Keratinocyte (primary cell): Measurements from ENCODE around the gene VTI1A.

ENCODE experiments used
- CTCF ChIP-seq, 3 experiments: IDR thresholded peaks in 1 of 3; conservative IDR thresholded peaks in 1 of 3; optimal IDR thresholded peaks in 1 of 3; 2 replicates in 2 of 3; 3 replicates in 1 of 3; pipeline versions ENCODE3 to v1.5.1; 2011; ENCODE audit warnings: low read length in 3 of 3, mild to moderate bottlenecking in 3 of 3, moderate library complexity in 2 of 3, control low read depth in 1 of 3, inconsistent platforms in 1 of 3; ENCODE audit not compliant: insufficient read depth in 2 of 3; ENCODE audit errors: extremely low read depth in 1 of 3
- EZH2 ChIP-seq: IDR thresholded peaks from one replicate; pipeline ENCODE4 v1.6.1; 2012; ENCODE audit warnings: inconsistent platforms, mild to moderate bottlenecking, low read length, moderate library complexity

- TF ChIP-seq EZH2 (no peak), CTCF (optimal IDR thresholded peaks at IDR 0.05 in 1 of 3, IDR thresholded peaks at IDR 0.05 in 1 of 3, conservative IDR thresholded peaks at IDR 0.05 in 1 of 3; ENCODE audit: extremely low read depth in 1 of 3, insufficient read depth in 2 of 3, low read length in 3 of 3) (no peak)
Observed at GRCh38 chr10:112851588-112852211, 404.7 kb downstream of the VTI1A start.
